Chondrocyte (in vitro differentiated cells): ENCODE measurements around the gene CCL25. TPM values are rescaled to one million over a fixed set of nuclear protein-coding genes. Genes with fewer than 3 reads are reported as not detected.

Experiments
- DNase-seq: peaks from one replicate; pipeline ENCODE4 v3.0.0; 2021; ENCODE audit warnings: mixed read lengths, low spot score
- H3K27ac Mint-ChIP-seq: one replicate; pipeline ENCODE4 v1.8.0; 2021; ENCODE audit warnings: mild to moderate bottlenecking, moderate library complexity, mixed read lengths; ENCODE audit not compliant: unreplicated experiment
- H3K27me3 Mint-ChIP-seq: 2 replicates; pipeline ENCODE4 v1.8.0; 2021; ENCODE audit warnings: low read depth, mixed read lengths
- H3K36me3 Mint-ChIP-seq: 2 replicates; pipeline ENCODE4 v1.8.0; 2021; ENCODE audit warnings: low read depth, mixed read lengths
- H3K4me1 Mint-ChIP-seq: 2 replicates; pipeline ENCODE4 v1.8.0; 2021; ENCODE audit warnings: low read depth, mild to moderate bottlenecking, mixed read lengths
- H3K4me3 Mint-ChIP-seq: one replicate; pipeline ENCODE4 v1.8.0; 2021; ENCODE audit warnings: mild to moderate bottlenecking, moderate library complexity, mixed read lengths; ENCODE audit not compliant: unreplicated experiment
- H3K9me3 Mint-ChIP-seq: 2 replicates; pipeline ENCODE4 v1.8.0; 2021; ENCODE audit warnings: low read depth, mixed read lengths
- total RNA-seq: library from RNA; stranded (reverse); gene quantifications from 3 replicates; pipeline ENCODE4 v1.2.1, GENCODE V29; 2021
- TF ChIP-seq, protein P1 (sequence below): fragments of 200-600 bp; sonication (generic); IDR thresholded peaks from 2 replicates; pipeline ENCODE4 v1.5.0; 2021; ENCODE audit warnings: antibody characterized with exemption, mild to moderate bottlenecking, moderate library complexity

The CCL25 gene
- total RNA-seq, 1 donor from 2014 or later, result not detected

DNA sequence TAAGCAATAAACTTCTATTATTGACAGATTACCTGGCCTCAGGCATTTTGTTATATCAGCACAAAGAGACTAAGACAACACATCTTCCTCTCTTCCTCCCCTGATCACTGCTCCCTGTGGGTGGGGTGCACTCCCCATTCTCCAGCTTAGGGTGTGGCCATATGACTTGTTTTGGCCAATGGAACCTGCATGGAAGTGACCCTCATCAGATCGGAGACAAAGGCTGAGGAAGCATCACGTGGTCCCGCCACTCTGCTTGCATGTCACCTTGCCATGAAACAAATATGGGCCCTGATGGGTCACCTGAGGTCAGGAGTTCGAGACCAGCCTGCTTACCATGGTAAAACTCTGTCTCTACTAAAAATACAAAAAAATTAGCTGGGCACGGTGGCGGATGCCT is 13.7 kb upstream of the CCL25 start:
- H3K9me3 Mint-ChIP-seq, result no peaks in the 10 kb centered on the region
- H3K36me3 Mint-ChIP-seq, result no peaks in the 10 kb centered on the region
- DNase-seq, result no peak
- no peak overlapping the region for H3K27ac Mint-ChIP-seq
- H3K4me1 Mint-ChIP-seq, result no peaks in the 10 kb centered on the region
- H3K4me3 Mint-ChIP-seq, result no peak overlapping the region
- H3K27me3 Mint-ChIP-seq, result peaks cover 16% of the 10 kb centered on the region
- TF ChIP-seq, protein P1, sequence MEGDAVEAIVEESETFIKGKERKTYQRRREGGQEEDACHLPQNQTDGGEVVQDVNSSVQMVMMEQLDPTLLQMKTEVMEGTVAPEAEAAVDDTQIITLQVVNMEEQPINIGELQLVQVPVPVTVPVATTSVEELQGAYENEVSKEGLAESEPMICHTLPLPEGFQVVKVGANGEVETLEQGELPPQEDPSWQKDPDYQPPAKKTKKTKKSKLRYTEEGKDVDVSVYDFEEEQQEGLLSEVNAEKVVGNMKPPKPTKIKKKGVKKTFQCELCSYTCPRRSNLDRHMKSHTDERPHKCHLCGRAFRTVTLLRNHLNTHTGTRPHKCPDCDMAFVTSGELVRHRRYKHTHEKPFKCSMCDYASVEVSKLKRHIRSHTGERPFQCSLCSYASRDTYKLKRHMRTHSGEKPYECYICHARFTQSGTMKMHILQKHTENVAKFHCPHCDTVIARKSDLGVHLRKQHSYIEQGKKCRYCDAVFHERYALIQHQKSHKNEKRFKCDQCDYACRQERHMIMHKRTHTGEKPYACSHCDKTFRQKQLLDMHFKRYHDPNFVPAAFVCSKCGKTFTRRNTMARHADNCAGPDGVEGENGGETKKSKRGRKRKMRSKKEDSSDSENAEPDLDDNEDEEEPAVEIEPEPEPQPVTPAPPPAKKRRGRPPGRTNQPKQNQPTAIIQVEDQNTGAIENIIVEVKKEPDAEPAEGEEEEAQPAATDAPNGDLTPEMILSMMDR, result no peak

DNA sequence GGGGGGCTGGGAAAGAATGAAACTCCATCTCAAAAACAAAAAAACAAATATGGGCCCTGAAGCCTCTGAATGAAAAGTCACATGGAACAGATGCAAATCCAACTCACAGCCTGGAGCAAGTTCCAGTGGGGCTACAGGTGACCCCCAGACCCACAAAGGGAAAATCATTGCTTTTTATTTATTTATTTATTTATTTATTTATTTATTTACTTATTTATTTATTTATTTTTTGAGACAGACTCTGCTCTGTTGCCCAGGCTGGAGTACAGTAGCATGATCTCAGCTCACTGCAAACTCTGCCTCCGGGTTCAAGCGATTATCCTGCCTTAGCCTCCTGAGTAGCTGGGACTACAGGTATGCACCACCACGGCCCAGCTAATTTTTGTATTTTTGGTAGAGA is 13.3 kb upstream of the CCL25 start:
- H3K4me1 Mint-ChIP-seq, result no peaks in the 10 kb centered on the region
- H3K9me3 Mint-ChIP-seq, result no peaks in the 10 kb centered on the region
- no peak overlapping the region for H3K4me3 Mint-ChIP-seq
- H3K27ac Mint-ChIP-seq, result no peak overlapping the region
- H3K27me3 Mint-ChIP-seq, result peaks cover 16% of the 10 kb centered on the region
- DNase-seq, result no peak
- TF ChIP-seq, protein P1, result no peak
- no peaks in the 10 kb centered on the region for H3K36me3 Mint-ChIP-seq

DNA sequence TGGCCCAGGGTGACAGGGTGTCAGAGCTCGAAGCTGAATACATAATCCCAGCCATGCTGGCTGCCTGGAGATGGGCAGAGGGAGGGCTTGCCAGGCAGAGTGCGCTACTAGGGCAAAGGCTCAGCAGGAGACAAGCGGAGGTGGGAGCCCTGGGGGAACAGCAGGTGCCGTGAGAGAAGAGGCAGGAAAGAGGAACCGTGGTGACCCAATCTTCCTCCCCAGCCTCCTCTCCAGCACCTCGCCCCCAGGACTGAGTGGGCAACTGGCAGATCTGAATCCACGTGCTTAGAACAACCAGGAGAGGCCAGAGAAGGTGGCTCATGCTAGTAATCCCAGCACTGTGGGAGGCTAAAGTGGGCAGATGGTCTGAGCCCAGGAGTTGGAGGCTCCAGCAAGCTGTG is 11.0 kb upstream of the CCL25 start:
- Mint-ChIP-seq H3K9me3 (no peaks in the 10 kb centered on the region), H3K4me1 (no peaks in the 10 kb centered on the region), H3K27ac (no peak overlapping the region), H3K36me3 (no peaks in the 10 kb centered on the region), H3K27me3 (peaks cover 11% of the 10 kb centered on the region), H3K4me3 (no peak overlapping the region)
- TF ChIP-seq, protein P1, result no peak
- no peak for DNase-seq

DNA sequence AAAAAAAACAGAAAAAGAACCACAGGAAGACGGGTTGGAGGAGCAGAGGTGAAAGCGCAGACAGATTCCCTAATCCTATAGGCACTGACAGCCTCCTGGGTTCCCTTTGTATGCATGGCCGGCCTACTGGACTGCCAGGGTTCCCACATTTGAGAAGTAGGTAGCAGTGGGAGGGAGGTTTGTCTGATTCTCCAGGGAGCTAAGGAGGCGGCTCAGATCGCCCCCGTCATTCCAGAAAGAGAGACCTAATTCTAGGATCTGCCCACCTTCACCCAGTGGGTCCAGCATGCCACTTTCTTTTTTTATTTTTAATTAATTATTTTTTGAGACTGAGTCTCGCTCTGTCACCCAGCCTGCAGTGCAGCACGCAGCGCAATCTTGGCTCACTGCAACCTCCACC is 9.7 kb upstream of the CCL25 start:
- TF ChIP-seq, protein P1, result no peak
- no peaks in the 10 kb centered on the region for H3K4me1 Mint-ChIP-seq
- no peak overlapping the region for H3K27ac Mint-ChIP-seq
- no peak for DNase-seq
- peaks cover 2% of the 10 kb centered on the region for H3K36me3 Mint-ChIP-seq
- no peaks in the 10 kb centered on the region for H3K9me3 Mint-ChIP-seq
- H3K27me3 Mint-ChIP-seq, result peaks cover 4% of the 10 kb centered on the region
- H3K4me3 Mint-ChIP-seq, result no peak overlapping the region

DNA sequence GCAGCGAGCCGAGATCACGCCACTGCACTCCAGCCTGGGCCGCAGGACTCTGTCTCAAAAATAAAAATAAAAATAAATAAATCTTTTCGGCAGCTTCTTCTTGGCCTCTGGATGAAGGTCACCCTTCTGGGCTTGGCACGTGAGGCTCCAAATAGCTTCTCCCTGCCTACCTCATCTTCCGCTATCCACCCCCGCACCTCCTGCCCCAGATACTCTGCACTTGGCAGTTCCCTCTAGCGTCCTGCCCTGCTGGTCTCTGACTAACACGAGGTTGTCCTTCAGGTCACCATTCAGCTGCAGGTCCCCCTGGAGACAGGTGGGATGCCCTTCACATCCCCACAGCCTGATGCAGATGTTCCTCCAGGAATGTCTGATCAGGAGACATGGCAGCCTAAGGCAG is 8.5 kb upstream of the CCL25 start:
- TF ChIP-seq, protein P1, result no peak
- H3K4me1 Mint-ChIP-seq, result no peaks in the 10 kb centered on the region
- no peak overlapping the region for H3K27ac Mint-ChIP-seq
- no peaks in the 10 kb centered on the region for H3K9me3 Mint-ChIP-seq
- no peak overlapping the region for H3K4me3 Mint-ChIP-seq
- H3K36me3 Mint-ChIP-seq, result peaks cover 2% of the 10 kb centered on the region
- DNase-seq, result no peak
- H3K27me3 Mint-ChIP-seq, result peaks cover 5% of the 10 kb centered on the region
